HG03196 (cell line): ENCODE results near the gene TEKT2.

Source experiments
- ATAC-seq: cut with Tn5 transposase; IDR thresholded peaks from one replicate; pipeline ENCODE4 v1.9.1; 2021; ENCODE audit not compliant: unreplicated experiment

TEKT2 gene

GRCh38 chr1:36101546-36101945 is 17.7 kb downstream of the TEKT2 start:
- no peak for ATAC-seq

- no peak for ATAC-seq
These were observed 22.4 kb downstream of the TEKT2 start for GRCh38 chr1:36106269-36106668.

DNA sequence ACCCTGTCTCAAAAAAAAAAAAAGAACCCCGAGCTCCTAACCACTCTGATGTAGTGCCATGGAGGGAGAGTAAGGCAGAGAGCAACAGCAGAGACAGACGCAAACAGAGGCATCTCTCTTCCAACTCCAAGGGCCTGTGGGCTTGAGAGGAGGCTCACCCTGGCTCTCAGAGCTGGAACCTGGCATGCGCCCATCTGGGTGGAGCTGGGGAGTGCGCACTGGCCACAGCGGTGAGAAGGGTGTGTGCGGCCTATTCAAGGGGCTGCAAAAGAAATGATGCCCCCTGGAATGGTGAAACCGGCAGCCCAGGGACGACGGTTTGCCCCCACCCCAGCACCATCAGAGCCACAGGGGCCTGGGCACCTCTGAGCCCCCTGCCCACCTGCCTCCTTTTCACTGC is 23.5 kb downstream of the TEKT2 start:
- ATAC-seq = no peak

- ATAC-seq = no peak
These were observed 24.4 kb downstream of the TEKT2 start for GRCh38 chr1:36108314-36108713.

GRCh38 chr1:36109041-36109679 is 25.3 kb downstream of the TEKT2 start:
- no peak for ATAC-seq

GRCh38 chr1:36111151-36111550 is 27.3 kb downstream of the TEKT2 start:
- no peak for ATAC-seq

DNA sequence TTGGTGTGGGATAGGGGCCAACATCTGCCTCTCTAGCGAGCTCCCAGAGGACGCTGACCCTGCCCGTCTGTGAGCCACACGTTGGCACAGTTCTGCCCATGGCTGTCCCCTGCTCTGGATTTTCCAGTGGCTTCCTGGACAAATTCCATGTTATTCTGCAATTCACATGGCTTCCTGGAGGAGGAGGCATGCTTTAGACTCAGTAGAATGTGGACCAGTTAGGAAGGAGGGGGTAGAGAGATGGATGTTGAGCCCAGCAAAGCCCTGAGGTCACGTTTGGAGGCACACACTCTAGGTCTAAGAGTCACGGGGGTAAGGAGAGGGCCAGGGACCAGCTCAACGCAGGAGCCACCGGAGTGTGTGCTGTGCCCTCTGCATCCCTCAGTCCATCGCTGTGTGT is 28.9 kb downstream of the TEKT2 start:
- no peak for ATAC-seq

- ATAC-seq = no peak
These were observed 30.5 kb downstream of the TEKT2 start for GRCh38 chr1:36114371-36114770.

DNA sequence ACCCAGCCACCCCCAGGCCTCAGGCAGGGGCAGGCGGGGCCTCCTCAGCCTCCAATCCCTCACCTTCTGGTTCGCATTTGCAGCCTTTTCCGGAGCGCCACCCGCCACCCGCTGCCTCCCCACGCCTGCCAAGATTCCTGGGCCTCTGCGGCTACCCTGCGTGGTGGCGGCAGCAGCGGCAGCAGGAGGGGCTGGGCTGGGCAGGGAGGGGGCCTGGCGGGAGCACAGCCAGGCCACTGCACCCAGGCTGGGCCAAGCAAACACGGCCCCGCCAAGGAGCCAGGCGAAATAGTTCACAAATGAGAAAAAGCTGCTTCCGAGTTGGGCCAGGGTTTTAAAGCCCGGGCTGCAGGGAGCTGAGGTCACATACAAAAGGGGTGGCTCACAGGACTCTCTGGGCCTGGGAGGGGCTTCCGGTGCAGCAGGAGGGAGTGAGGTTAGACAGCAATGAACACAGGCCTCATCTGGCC is 31.3 kb downstream of the TEKT2 start:
- ATAC-seq = no peak

DNA sequence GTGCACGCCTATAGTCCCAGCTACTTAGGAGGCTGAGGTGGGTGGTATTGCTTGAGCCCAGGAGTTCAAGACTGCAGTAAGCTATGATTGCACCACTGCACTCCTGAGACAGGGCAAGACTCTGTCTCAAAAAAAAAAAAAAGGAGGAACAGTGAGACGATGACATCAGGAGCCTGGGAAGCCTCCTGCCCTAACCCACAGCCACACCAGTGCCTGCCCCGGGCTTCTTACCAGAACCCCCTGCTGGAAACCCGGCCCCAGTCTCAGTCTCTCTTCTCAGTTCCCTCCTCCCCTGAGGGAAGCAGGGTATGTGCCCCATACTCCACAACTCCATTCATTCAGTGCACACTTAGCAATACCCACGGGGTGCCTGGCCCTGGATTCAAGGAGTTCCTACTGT is 32.0 kb downstream of the TEKT2 start:
- ATAC-seq = no peak

GRCh38 chr1:36116901-36117300 is 33.0 kb downstream of the TEKT2 start:
- no peak for ATAC-seq

- ATAC-seq = no peak
These were observed 34.7 kb downstream of the TEKT2 start for GRCh38 chr1:36118447-36119204.

GRCh38 chr1:36119456-36119855 is 35.6 kb downstream of the TEKT2 start:
- ATAC-seq = no peak

DNA sequence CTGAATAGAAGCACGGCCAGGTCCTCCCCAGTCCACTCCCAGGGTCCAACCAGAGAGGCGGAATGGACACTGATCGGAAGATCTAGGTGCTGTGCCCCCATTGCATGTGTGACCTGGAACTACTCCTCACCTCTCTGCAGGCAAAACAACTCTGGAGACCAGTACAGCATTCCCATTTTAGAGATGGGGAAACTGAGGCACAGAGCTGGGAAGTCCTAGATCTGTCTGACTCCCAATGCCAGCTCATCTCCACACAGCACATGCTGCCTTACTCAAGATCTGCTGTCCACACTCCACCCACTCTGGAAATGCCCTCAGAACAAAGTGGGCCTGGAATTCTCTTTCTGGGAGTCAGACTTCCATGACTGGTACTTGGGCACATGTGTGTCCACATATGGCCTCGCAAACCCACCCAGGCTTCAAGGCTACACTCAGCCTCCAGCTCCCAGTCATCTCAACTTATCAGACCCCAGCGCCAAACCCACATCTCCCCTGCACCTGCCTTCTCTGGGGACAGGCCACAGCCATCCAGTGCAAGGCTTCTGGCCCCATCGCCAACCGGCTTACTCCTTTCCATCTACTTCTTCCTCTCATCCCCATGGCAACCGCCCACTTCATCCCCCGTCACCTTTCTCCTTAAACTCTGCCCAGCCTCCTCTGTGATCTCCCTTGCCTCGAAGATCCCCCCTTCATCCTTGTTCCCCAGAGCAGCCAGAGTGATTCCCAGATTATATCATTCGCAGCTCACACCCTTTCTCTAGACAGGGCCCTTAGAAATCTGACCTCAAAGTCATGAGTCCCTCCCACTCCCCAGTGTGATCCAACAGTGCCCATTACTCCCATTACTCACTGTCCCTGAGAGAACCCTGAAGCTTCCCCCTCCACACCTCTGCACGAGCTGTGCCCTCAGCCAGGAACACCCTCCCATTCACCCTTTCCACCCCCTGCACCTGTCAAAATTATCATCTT is 38.5 kb downstream of the TEKT2 start:
- ATAC-seq = no peak

DNA sequence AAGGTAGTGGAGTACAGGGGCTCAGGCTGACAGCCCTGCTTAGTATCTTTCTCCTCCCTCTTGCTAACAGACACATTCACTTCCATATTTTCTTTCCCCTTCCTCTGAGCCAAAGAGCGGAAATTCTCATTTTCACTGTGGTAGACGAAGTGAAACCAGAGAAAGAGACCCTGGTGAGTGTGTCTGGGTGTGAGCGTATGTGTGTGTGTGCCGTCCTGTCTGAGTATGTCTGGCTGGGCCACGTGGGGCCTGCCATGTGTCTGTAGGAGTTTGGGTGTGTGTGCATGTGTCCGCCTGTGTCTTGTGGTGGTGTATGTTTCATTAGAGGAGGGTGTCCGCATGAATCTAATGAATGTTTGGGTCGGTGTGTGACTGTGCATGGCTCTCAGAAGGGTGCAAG is 39.5 kb downstream of the TEKT2 start:
- ATAC-seq = no peak

DNA sequence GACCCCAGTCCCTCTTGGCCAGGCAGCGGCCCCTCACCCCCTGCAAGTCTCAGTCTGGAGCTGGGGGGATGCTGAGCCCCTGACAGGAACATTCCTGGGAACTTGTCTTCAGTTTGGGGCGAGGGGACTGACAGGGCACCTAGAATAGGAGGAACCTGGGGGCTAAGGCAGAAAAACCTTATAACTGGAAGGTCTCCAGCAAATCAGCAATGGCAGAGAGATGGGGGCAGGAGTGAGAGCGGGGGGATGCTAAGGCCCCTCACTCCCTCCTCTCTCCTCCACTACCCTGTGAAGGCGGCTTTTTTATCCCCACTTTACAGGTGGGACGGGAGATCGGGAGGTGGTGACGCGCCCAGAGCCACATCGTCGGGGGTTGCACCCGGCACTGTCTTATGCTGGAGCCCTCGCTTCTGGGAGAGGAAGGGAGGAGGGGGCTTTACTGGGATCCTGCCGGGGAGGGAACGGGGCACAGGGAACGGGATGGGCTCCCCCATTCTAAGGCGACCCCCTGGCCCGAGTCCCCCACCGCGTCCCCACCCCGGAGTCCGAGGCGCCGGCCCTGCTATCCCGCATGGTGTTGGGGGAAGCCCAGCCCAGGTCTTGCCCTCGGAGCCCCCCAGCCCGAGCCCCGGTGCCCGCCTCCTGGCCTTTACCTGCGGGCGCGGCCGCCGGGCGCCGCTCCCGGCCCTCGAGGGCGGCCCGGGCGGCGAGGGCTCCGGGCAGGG is 40.7 kb downstream of the TEKT2 start:
- ATAC-seq = no peak

GRCh38 chr1:36125129-36125991 is 41.5 kb downstream of the TEKT2 start, which contains the start of gene COL8A2:
Gene COL8A2, minus strand, starts transcription at chr1:36125222. Its CDS starts 24,980 bp downstream, at chr1:36100242.
- no peak for ATAC-seq

DNA sequence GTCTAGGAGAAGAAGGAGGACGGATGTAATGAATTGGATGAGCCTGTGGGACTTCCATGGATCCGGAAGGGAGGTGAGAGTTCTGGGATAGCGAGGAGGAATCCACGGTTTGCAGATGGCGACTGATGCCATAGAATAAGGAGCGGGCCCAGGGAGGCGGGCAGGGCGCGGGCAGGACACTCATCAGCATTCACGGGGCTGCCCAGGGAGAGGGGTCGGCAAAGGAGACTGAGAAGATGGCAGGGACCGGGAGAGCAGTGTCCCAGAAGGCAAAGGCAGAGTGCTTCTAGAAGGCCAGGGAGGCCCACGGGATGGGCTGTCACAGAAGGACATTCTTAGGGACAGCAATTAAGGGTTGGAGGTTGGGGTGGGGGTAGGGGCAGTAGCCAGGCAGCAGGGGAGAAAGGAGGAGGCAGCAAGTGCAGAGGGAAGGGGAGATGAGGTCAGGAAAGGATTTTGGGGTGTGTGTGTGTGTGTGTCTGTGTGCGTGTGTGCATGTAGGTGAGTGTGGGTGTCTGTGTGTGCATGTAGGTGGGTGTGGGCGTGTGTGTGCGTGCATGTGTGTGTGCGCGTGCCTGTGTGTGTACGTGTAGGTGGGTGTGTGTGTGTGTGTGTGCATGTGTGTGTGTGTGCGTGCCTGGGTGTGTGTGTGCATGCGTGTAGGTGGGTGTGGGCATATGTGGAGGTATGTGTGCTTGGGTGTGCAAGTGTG is 42.3 kb downstream of the TEKT2 start:
- no peak for ATAC-seq
